C4-2B (cell line): ENCODE data around the gene C20orf173.
"Not testable (repeated sequence)": the region's sequence is repeated elsewhere in the genome, so short reads cannot be mapped to it uniquely, and the experiment has no call there.

Source experiments
- H3K27ac ChIP-seq: fragments of 450-650 bp; 2 replicates; pipeline ENCODE4 v1.5.1; 2017
- CTCF ChIP-seq: fragments of 450-650 bp; conservative IDR thresholded peaks from 2 replicates; pipeline ENCODE4 v1.5.1; 2017; ENCODE audit warnings: mild to moderate bottlenecking
- ZFX ChIP-seq: fragments of 450-650 bp; IDR thresholded peaks from 2 replicates; pipeline ENCODE4 v1.6.1; 2017

The C20orf173 gene

GRCh38 chr20:35560105-35560511 lies 30.7 kb upstream of the C20orf173 start:
- peak overlapping the region; percentile 50 for H3K27ac ChIP-seq
- no peak for TF ChIP-seq CTCF
- TF ChIP-seq ZFX = no peak

GRCh38 chr20:35559042-35559693 lies 29.7 kb upstream of the C20orf173 start:
- no peak for TF ChIP-seq ZFX
- no peak for TF ChIP-seq CTCF
- peak overlapping the region; percentile 50 for H3K27ac ChIP-seq

- H3K27ac ChIP-seq = no peak overlapping the region
- TF ChIP-seq CTCF (no peak), ZFX (no peak)
These were observed 29.0 kb upstream of the C20orf173 start for GRCh38 chr20:35558451-35558850.

GRCh38 chr20:35556871-35557270 lies 27.4 kb upstream of the C20orf173 start:
- TF ChIP-seq ZFX (no peak), CTCF (no peak)
- H3K27ac ChIP-seq = no peak overlapping the region

GRCh38 chr20:35555951-35556645 lies 26.6 kb upstream of the C20orf173 start:
- TF ChIP-seq CTCF (no peak), ZFX (no peak)
- no peak overlapping the region for H3K27ac ChIP-seq

- H3K27ac ChIP-seq = not testable (repeated sequence)
These were observed 26.0 kb upstream of the C20orf173 start for GRCh38 chr20:35555461-35555860.

GRCh38 chr20:35552914-35553313 lies 23.5 kb upstream of the C20orf173 start:
- H3K27ac ChIP-seq = no peak overlapping the region
- TF ChIP-seq CTCF (no peak), ZFX (no peak)

- H3K27ac ChIP-seq = no peak overlapping the region
- no peak for TF ChIP-seq ZFX
- TF ChIP-seq CTCF = no peak
These were observed 22.1 kb upstream of the C20orf173 start for GRCh38 chr20:35551503-35551902.
